GM21786 (cell line): ENCODE measurements around the gene HS6ST3.

Source experiments
- ATAC-seq: cut with Tn5 transposase; IDR thresholded peaks from one replicate; pipeline ENCODE4 v1.9.1; 2021; ENCODE audit not compliant: unreplicated experiment

Gene HS6ST3

DNA sequence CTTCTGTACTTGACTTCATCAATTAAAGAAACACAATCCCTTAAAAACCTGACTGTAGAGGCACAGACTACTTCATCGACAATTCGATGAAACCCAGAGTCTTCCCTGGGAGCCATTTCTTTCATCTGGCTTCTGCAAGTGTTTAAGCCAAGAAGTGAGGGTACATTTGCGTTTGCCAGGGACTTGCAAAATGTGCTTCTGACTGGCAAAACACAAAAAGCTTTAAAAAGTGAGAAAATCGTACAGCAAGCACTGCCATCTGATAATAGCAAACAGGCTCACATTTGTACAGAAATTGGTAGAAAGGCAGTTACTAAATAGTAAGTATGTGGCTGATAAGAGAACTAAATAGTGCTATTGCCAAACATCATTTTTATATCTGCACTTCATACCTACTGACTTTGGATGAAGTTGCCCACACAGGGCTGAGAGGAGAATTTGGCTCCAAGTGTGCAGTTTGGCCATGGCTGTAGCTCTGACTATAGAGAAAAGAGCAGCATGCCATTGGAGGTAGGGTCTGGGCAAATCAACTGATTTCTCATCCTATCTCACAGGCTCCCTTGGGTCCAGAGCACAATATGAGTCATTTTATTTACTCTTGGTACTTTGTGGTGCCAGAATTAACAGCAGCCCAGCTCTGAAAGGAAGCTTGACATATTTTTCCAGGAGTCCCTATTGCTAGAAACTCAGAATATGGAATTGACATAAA lies 546.2 kb downstream of the HS6ST3 start:
- ATAC-seq = no peak

DNA sequence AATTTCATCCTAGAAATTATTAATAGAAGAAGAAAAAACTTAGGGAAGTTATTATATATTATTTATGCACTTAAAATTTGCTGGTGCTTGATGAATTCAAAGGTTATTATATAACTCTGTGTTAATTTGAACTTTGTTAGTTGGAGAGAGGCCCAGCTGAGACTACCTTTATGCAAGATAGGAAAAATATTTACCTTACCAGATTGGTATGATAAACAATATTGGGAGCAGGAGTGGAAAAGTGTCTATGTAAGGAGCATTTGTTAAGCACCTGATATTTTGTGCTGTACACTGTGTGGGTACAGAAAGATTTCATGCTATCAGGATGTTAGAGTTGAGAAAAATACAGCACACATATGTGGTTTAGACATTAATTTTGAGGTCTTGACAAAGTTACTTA lies 547.1 kb downstream of the HS6ST3 start:
- no peak for ATAC-seq

DNA sequence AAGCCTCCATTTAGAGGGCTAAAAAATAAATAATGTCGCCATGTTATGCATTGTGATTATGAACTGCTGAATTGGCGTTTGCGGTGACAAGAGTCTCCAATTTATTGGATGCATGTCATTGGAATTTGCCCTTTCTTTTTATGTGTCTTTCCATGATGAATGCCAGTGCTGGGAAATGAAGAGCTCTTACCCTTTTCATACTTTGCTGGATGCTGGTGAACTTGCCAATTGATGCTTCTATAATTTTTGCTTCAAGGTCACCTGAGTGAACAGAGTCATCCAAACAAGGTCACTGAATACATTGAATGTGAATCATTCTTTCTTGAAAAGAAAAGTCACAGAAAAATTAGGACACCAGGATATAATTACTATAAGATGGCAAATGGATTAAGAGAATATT lies 556.2 kb downstream of the HS6ST3 start:
- no peak for ATAC-seq

DNA sequence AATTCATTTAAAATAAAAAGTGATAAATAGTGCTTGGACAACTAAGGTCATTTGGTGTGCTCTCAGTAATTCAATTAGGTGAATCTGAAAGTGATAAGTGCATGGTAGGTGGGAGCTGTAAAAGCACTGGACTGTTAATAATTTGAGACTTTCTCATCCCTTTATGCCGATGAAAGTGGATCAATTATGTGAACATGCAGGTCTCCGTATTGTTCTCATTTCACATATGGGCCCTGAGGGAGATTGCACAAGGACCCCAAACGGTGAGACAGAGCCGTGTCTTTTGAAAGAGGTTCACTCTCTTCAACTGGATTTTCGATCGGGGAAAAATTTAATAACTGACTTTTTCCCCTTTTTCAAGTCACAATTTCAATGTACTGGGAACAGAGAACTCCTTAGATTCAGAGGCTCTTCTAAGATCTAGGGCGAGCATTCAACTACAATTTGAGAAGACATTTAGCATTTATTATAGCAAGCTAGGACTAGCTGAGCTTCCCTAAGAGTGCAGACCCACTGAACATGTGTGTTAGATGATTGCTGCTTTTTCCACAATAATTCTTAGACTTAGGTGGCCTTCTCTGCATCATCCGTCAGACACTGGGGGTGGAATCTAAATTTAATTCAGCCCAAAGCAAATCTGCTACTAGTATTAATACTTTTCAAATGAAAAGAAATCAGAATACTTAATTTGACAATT lies 556.8 kb downstream of the HS6ST3 start:
- no peak for ATAC-seq

DNA sequence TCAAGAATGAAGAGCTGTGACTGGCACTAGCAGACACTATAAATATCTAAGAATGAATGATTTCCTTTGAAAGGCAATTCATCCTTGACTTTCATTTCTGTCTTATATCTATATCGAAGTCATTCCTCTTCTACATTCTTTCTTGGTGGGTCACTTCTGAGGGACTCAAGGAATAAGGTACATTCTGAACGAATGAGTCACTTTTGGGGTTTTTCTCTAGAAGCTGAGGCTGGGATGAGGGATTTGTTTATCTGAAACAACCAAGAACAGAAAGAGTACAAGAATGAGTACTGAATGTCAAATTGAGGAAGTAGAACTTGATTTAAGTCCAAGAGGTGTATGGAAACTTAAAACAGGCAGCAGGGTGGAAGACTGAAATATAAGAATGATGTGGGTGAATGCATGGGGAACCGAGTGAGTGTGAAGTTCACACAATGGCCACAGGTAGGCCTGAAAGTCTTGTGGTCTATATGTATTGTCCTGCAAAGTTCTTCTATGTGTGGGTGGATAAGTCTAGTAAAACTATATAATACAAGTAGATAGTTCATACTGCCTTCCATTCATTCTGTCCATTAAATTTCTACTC lies 560.5 kb downstream of the HS6ST3 start:
- peak; percentile 96 for ATAC-seq

DNA sequence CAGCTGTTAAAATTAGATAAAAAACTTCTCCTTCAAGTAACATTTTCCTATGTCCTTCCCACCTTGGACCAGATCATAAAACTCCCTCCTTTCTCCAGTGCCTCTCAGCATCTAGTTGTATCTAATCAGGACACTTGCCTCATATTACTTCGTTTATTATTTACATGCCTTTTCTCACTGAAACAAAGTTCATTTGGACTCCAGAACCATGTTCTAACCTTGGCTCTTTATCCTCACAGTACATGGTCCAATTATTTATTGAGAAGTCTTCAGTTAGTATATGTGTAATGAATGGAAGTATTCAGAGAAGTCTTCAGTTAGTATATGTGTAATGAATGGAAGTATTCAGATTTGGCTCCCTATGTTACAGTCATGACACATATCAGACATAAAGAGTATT lies 561.7 kb downstream of the HS6ST3 start:
- no peak for ATAC-seq

DNA sequence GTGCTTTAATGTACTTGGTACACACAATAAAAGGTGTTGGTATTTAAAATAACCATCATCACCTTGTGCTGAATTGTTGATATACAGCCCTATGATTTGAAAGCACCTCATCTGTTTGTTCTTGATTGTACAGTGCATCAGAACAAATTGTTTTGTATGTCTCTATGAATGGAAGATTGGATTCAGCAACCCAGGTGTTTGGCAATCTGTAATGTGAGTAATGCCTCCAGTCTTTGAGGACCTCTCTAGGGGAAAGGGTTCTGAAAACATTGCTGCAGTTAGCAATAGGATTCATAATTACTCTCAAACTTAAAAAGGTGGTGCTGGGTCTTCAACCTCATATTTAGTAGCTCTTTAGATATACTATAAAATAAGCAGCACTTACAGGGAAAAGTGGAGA lies 562.6 kb downstream of the HS6ST3 start:
- no peak for ATAC-seq

DNA sequence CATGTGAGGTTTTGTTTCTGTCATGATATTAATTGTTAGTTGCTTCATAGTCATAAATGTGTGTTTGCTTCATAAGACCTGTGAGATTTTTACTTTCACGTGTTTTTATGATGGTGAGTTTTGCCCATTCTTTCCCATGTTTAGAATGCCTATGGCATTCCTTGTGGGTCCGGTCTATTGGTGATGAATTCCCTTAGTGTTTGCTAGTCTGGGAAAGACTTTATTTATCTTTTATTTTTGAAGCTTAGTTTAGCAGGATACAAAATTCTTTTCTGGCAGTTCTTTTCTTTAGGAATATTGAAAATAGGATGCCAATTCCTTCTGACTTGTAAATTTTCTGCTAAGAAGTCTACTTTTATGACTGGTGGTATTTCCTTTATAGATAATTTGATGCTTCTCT lies 571.7 kb downstream of the HS6ST3 start:
- ATAC-seq = no peak

DNA sequence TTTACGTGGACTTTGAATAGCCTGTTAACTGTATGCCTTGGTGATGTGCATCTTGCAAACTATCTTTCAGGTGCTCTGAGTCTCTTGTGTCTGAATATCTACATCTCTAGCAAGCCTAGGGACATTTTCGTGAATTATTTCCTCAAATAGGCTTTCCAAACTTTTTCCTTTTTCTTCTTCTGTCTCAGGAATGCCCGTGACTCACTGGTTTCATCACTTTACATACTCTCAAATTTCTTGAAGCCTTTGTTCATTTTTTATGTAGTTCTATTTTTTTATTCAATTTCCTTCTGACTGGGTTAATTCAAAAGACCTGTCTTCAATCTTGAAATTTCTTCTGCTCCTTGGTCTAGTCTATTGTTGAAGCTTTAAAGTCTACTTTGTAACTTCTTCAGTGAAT lies 572.1 kb downstream of the HS6ST3 start:
- ATAC-seq = no peak

DNA sequence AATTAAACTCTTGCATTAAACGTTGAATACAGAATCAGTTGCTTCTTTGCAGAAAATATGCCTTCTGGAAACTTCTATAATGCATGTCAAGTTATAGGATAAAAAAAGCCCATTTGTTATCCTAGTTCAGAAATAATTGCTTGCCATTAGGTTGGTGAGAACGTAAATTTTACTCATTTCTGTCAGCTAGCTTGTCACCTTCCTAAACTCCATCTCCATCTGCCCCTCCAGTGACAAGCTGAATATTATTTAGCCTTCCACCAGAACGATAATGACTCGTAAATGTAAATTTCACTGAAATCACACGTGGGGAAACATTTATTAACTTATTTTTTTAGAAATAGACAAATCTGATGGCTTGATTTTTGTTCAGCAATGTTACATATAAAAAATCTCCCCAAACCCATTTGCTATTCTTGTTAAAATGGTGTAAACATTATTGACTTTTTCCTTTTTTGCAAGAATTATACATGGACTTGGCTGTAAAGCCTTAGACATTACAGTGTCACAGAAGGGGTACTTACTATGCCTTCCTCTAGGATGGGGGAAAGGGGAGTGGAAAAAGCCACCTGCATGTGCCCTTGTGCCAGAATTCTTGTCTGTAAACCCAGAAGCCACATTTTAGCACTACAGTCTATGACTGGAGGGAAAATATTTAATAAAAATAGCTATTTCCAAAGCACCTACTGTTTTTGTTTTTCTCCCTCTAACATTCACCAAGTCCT lies 577.5 kb downstream of the HS6ST3 start:
- no peak for ATAC-seq

DNA sequence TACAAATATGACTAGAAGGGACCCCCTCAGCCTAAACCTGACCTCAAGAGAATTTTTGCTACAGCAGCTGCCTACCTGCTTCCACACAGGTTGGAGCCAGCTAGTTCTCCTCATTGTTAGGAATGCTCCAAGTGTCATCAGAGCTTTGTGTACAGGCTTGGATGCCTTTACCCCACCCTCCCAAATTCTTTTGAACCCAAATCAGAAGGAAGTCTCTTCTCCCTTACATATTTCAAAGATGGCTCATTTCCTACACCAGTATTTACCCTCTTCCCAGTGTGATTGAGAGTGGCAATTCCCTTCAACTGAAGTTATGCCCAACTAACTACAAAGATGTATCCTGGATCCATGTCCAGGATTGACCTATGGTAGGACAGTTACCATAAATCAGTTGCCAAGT lies 581.2 kb downstream of the HS6ST3 start:
- no peak for ATAC-seq

DNA sequence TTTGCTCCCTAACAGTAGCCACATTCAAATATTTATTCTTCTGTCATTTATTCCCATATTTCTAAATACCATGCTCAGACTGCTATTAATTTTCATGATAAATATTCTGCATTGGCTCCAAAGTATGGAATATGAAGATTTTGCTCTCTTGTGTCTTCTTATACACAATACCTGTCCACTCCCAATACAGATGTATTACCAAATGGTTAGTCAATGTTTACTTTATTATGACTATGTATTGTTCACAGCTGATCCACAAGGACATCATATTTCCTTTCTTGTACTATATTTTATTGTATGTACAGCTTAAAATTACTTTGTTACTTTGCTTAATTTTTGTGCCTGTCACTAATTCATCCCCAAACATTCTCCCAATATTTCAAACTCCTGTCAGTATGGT lies 582.1 kb downstream of the HS6ST3 start:
- no peak for ATAC-seq

DNA sequence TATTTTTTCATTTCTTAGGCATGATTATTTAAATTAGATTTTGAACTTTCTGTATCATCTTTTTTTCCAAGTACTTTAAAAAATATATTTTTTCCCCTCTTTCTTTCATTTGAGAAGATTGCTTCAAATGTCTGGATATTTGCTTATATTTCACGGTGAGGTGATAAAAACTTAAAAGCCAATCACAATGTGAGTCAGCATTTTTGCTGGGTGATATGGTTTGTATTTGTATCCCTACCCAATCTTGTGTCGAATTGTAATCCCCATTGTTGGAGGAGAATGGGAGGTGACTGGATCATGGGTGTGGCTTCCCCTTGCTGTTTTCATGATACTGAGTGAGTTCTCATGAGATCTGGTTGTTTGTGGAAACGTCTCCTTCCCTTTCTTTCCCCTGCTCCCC lies 583.9 kb downstream of the HS6ST3 start:
- no peak for ATAC-seq

DNA sequence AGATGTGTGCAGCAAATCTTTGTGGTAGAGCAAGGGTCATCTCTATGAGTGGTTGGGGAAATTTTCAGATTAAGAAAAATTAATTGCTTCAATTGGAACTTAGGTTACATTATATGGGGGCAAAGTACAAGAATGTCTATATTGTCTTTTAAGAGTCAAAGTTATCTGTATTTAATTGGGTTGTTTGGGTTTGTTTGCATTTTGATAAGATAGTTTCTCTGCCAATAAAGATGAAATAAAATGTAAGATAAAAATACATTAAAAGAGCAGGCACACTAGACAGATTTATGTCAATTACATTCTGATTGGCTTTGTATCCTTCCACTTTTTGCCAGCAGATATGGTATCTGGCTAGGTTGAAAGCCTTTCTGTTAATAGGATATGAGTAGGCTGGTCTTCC lies 587.1 kb downstream of the HS6ST3 start:
- ATAC-seq = no peak

DNA sequence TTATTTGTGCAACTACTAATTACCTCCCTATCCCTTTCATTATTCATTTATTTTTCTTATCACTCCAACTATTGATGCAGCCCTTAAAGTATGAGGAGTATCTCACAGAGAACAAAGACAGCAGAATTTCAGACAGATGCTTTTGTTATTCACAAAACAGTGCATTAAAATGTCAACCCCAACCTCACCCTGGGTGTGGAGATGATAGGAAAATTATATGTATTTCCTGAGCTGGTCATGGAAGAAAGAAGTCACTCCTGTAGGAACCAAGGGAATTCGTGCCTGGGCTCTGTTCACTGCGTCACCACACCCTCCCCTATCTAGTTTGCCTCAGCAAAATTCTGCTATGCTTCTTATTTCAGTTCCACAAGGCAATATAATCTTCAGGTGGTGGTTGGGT lies 588.9 kb downstream of the HS6ST3 start:
- ATAC-seq = no peak

DNA sequence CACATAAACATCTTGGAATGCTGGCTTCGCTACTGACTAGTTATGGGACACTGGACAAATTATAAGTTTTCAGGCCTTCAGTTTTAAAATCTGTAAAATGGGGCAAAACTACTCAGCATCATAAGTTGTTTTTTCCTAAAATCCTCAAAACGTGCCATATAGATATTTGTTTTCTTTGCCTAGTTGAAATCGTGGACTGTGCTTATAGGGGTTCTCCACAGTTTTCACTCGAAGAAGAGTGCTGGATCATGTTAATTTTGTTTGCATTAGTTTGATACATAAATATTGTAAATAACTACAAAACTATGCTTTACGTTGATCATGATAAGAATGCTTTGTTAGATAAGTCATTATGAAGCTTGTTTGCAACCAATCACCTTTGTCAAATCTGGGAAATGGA lies 591.0 kb downstream of the HS6ST3 start:
- no peak for ATAC-seq

DNA sequence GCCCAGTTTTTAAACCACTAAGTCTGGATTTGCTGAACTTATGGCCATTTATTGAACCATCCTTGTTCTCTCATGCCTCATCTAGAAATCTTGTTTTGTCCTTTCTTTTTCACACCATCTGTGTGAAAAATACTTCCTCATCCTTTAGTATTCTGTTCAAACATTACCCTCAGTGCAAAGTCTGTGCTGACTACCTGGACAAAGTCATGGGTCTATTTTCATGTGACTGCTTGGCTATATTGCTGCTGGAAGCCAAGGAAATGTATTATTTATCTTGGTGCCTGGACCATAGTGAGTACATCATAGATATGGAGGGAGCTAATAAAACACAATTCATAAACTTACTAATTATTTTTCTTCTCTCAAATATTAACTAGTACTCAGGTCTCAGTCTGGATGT lies 591.9 kb downstream of the HS6ST3 start:
- ATAC-seq = no peak

DNA sequence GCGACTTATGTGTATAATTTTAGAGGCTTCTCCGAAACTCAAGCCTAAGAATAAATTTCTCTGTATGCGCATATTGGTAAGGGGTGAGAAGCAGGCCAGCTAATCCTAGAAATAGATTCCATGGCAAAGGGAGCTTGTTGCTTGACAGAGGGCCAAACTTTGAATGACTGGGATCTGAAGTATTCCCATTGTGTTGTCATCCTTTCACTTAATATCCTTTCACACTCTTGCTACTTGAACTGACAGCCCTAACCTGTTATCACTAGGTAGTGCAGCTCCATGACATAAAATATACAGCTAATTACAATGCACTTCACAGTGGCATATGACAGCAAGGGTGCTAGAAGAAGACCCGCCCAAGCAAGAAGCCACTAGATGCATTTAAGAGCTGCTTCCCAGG lies 594.6 kb downstream of the HS6ST3 start:
- ATAC-seq = no peak

DNA sequence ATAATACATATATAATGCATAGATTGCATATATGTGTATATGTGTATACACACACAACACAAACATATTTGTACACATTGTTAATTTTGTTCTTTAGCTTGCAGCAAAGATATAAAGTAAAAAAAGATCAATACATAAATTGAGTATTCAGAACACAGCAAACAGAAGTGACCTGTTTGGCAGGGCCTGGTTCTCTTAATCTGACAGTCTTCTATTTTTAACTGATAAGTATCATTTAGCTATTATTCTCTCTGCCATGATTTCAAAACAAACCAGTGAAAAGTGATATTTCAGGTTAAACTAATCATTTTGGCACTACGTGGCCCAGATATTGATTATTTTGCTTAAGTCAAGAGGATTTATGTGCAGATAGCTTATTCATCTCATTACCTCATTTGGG lies 595.0 kb downstream of the HS6ST3 start:
- no peak for ATAC-seq

DNA sequence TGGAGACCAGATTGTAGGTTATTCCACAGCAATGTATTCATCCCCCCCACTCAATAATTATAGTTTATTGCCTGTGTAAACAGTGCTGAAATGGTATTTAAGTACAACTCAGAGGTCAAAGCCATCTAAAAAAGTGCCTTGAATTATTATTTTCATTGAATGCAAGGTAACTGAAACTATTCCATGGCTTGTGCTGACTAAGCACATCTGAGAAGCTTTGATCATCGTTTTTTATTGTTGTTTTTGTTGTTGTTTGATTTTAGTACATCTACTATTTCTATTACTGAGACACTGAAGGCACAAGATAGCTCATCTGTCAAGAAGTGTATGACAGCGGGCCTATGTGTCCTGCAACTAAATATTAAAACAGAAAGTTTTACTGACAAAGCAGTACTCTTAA lies 596.4 kb downstream of the HS6ST3 start:
- no peak for ATAC-seq

DNA sequence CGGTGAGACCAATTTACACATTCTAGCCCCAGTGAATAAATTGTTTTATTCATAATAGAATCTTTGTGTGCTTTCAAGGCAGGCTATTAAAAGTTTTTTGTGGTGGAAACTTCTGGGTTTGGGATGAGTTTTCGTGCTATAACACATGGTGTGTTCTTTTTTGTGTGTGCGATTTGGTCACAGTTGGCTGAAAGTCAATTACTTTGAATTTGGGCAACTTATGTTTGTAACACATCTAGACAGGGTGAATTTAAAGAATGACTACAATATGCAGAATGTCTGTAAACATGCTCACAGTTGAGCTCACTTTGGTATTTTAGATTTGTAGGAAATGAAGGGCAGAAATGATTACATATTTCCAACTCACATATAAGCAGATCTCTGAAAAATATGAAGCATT lies 597.3 kb downstream of the HS6ST3 start:
- no peak for ATAC-seq

DNA sequence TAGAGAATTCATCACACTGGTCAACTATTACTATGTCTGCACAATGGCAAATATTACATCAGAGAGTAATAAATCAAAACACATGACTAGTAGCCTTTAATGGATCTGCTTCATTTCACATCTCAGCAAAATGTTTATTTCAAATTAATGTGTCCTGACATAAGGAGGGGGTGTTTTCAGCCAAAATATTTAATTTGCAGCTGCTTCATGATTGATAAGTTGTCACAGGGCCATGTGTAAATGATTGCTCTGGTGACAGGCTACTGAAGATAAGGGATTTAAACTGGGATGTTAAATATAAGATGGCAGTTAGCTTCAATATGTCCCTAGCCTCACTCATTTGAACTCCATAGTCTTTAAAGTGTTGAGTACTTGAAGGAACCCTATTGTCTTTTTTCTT lies 601.1 kb downstream of the HS6ST3 start:
- no peak for ATAC-seq
